Endometrial microvascular endothelial cells (primary cell): Measurements from ENCODE around the gene GALNT9. TPM values are rescaled to one million over a fixed set of nuclear protein-coding genes. Genes with fewer than 3 reads are reported as not detected.
"Not testable (repeated sequence)": the region's sequence is repeated elsewhere in the genome, so short reads cannot be mapped to it uniquely, and the experiment has no call there.

ENCODE experiments used
- in situ Hi-C: cut with HindIII; loops from 2 replicates; pipeline ENCODE4 v1.10.0; 2017; ENCODE audit warnings: low sequenced_read_pairs, low pct_unique_long_range_greater_than_20kb; ENCODE audit errors: inconsistent ontology term
- total RNA-seq: library from RNA; depleted of rRNA; stranded (reverse); fragments of >200 nt; gene quantifications from one replicate; pipeline ENCODE4 v1.2.3, GENCODE V29; 2015; ENCODE audit errors: inconsistent ontology term

Gene GALNT9
- total RNA-seq = not detected

DNA sequence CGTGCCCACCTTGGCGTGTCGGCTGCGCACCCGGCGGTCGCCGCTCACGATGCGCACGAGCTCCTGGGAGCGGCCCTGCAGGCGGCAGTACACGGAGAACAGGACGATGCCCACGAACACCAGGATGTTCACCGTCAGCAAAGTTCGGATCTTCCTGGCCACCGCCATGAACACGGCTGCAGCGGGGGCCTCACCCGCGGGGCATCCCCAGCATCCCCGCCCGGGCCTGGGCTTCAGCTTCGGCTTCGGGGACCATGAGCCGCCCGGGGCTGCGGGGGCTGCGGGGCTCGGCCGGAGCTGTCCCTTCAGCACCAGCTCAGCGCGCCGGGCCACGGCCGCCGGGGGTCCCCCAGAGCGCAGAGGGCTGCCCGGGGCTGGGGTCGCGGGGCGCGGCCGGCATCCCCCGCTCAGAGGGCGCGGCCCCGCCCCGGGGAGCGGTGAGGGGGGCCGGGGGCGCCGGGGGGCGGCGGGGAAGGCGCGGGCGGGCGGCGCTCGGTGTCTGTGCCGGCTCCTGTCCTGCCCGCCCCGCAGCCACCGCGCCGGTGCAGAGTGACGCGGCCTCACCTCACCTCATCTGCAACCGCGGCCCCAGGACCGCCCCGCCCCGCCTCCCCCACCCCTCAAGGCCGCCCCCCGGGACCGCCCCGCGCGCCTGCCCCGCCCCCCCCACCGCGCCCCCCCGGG is at the start of gene GALNT9:
Gene GALNT9, minus strand, starts transcription at position 554 of the 684 bp plus-strand sequence. Its CDS starts 386 bp downstream, at position 168.
- in situ Hi-C loops = no loop called here

DNA sequence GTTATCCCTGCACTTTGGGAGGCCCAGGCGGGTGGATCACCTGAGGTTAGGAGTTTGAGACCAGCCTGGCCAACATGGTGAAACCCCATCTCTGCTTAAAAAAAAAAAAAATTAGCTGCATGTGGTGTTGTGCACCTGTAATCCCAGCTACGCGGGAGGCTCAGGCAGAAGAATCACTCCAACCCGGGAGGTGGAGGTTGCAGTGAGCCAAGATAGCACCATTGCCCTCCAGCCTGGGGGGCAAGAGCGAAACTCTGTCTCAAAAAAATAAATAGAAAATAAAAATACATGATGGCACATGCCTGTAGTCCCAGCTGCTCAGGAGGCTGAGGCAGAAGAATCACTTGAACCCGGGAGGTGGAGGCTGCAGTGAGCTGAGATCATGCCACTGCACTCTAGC is 49.7 kb upstream of the GALNT9 start:
- in situ Hi-C loops = not testable (repeated sequence)

DNA sequence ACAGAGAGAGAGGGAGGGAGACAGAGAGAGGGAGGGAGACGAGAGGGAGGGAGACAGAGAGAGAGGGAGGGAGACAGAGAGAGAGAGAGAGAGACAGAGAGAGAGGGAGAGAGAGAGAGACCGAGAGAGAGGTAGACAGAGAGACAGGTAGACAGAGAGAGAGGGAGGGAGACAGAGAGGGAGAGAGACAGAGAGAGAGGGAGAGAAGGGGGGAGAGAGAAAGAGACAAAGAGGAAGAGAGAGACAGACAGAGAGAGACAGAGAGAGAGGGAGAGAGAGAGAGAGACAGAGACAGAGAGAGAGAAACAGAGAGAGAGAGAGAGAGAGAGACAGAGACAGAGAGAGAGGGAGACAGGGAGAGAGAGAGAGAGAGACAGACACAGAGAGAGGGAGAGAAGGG is 47.8 kb upstream of the GALNT9 start:
- in situ Hi-C loops = no loop called here

DNA sequence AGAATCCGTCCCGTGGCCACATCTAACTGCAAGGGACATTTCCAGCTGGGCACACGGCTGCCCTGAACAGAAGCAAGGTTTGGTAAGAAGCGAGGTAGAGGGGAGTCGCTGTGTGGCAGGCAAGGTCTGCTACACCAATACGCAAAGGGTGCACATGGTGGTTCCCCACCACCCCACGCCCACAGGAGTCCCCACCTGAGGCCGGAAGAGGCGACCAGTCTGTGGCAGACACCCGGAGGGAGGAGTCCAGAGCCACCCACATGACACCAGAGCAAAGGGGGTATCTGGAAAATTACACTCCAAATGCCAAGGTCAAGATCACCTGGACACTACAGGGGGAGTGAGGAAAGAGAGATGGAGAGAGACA is 47.1 kb upstream of the GALNT9 start:
- in situ Hi-C loops = no loop called here

DNA sequence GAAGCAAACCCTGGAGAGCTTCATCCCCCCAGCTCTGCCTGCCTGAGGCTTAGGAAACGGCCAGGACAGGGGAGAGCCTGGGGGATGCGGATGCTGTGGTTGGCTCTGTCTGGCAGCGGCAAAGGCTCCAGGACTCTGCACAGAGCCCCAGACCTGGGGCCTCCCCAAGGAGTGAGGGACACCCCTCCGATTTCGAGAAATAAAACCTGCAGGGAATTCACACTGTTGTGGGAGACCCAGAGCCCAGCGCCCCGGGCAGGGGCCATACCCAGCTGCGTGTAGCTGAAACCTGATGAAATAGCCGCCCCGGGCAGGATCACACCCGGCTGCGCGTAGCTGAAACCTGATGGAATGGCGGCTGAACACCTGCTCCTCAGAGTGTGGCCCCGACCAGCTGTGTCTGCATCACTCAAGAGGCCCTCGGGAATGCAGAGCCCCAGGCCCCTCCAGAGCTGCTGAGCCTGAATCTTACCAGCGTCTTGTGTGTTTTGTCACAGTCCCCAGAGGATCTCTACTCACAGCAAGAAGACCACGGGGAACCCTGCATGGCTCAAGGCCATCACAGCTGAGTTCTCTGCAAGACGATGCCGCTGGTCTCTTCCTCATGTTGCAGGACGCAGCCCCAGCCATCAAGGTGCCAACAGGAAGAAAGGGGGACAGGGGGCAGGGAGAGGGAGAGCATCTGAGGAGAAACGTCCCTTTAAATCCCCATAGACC is 46.5 kb upstream of the GALNT9 start:
- in situ Hi-C loops = no loop called here

DNA sequence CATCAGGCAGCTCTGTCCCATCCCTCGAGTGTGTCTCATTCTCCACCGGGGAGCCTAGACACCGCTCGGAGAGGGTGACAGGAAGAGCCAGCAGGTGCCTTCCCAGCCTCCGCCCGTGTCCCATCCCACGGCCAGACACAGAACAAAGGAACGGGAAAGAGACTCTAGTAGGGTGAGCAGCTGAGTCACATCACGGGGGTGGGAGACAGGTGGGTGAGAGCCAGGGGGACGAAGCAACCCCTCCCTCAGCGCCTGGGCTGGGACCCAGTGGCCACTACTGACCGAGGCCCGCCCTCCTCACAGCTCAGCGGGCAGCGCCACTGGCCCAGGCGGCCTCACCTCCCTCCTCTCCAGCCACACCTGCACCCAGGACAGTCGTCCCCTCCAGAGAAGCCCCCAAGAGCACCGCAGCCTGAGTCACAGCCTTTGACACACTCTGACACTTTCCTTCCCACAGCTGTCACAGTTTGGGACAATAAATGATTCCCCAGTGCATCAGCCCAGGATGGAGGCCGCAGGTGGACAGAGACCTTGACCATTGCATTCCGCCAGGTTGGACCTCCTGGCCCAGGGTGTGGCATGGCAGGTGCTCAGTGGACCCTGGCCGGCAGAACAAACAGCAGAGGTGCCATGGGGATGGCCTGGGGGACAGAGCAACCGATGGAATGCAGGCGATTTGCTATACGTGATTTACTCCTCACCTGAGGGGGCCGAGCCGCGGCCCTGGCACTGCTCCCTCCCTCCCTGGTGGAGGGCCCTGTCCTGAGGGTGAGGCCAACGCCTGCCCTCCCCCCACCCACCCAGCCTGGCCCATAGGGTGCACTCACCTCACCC is 45.4 kb upstream of the GALNT9 start:
- in situ Hi-C loops = no loop called here

DNA sequence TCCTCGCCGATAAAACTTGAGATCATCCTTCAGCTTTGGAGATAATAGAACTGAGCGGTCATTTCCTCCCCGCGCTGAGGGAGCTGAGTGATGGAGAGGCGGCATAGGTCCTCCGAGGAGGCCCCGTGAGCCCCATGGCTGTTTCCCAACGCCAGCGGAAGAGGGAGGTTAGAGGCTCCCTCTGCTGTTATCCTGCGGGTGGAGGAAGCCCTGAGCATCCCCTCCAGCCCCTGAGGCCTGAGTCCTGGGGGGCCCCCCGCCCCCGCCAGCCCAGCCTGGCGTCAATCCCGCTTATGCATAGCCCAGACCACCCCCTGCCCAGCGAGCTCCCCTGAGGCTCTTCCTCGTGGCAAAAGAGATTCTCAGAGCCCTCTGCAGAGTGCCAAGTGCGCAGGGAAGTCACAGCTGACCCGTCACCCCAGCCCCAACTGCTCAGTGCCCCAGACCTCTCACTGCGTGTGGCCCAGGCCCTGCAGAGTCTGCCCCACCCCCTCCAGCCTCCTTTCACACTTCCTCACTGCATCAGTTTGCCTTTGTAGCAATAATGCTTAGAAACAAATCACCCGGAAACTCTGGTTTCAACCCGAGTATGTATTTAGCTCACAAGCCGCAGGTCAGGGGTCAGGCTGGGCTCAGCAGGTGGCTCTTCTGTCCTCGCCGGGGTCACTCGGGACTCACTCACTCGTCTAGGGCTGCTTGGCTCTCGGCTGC is 44.7 kb upstream of the GALNT9 start:
- in situ Hi-C loops = no loop called here

DNA sequence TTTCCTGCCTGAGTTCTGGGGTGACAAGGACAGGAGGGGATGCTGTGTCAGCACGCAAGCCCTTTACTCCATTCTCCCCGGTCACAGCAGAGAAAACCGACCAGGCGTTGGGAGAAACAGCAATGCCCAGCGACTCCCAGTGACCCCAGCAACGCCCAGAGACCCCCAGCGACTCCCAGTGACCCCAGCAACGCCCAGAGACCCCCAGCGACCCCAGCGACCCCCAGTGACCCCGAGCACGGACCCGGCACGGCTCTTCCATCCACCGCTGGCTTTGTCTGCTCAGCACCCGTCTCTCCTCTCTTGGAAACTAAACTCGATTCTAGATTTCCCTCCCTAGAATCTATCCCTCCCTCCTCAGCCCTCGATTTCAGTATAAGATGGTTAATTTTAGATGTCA is 38.5 kb upstream of the GALNT9 start:
- in situ Hi-C loops = no loop called here

DNA sequence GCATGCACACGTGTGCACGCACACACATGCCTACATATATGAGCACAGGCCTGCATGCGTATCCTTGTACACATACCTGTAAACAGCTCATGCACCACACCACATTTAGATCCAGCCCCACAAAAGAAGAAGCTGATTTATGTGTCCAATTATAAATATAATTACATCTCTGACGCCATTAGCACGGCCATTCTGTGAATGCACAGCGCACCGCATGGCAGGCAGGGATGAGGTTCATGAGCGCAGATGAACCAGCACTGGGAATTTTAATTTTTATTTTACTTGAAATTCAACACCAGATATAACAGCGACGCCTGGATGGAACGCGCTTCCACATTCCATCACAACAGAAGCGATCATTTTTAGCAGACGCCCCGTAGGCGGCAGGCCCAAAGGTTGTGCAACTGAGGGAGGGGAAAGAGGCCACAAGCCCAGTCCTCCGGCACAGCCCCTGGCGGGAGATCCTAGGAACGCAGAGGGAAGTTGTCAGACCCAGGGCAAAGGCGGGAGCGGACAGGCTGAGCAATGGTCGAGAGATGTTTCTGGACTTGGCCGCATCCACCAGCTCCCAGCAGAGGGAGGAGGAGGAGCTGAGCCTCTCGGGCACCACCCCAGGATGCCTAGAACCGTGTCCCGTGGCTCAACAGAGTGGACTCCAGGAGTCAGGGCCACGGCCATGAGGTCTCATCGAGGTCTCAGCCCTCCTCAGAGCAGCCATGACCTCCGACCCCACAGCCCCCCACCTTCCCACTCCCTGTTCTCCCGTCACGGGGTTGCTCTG is 37.9 kb upstream of the GALNT9 start:
- in situ Hi-C loops = no loop called here

DNA sequence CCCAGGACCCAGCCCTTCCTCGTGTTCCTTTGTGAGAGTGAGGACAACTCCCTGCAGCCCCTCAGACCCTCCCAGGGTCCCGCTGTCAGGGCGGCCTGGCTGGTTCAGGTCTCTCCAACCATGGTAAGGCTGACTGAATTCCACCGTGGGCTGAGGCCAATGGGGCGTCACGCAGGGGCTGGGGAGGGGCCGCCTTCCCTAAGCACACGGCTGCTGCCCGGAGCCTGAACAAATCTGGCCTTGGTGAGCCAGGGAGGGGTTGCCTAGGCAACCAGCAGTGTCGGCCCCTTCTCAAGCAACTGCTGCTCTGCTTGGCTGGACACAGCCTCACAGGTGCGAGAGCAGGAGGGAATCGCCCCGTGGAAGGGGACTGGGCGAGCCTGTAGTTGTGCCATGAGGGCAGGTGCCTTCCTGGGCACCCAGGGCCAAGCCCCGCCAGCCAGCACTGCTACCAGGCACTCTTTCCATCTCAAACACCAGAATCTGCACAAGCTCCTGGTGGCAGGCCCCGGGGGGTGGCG is 37.0 kb upstream of the GALNT9 start:
- in situ Hi-C loops = no loop called here

DNA sequence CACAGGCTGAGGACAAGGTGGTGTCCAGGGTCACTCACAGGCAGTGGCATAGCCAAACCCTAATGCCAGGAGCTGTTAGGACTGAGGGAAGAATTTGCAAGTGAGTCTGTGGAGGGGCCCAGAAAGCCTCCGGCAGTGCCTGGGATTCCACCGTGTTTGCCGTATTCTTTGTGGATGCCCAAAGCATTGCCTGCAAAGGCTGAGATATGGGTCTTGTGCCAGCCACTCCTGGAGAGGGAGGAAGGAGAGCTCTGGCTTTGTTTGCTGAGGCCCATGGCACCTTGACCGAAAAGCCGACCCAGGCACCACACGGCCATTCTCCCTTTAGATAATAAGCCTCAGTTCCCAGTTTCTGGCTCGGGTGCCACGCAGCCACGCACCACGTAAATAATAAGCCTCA is 35.8 kb upstream of the GALNT9 start:
- in situ Hi-C loops = no loop called here

DNA sequence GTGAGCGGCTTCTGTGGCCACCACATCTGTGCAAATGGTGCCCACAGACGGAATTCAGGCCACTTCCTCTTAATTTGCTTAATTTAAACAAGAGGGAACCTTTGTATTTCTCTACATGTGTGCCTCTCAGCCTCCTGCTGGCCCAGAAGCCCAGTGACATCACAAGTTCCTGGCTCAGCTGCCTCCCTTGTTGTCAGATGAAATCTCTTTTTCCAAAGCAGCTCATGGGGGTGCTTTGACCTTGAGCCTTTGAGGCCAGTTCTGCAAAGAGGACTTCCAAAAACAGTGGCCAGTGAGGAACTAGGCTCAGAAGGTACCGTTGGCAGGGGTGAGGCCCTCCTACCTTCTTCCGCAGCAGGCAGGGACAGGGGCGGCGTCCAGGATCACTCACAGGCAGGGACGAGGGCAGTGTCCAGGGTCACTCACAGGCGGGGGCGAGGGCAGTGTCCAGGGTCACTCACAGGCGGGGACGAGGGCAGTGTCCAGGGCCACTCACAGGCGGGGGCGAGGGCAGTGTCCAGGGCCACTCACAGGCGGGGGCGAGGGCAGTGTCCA is 35.0 kb upstream of the GALNT9 start:
- in situ Hi-C loops = no loop called here

DNA sequence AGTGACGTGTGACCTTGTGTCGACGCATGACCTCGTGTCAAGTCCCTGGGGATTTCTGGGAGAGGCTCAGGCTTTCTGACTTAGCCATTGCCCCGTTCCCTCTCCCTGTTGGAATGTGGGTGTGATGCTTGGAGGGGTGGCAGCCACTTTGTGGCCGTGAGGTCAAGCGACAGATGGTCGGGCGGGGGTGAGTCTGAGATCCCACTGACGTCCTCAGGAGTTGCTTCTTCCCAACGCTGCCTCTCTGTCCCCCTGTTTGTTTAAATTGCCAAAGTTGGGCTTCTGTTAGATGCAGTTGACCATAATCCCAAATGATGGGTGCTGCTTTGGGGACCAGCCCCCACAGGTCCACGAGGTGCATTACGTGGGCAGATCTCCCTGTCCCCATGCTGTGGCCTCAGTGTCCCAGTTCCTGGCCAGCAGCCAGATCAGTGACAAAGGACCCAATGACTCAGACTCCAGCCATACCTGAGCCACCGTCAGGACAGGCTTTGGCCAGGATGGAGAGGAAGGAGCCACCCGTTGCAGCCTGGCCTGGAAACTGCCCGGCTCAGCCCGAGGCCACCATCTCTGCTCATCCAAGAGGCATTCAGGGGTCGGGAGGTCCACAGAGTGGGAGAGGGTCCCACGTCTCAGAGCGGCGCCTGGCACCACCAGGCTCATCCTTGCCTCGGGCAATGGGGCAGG is 34.4 kb upstream of the GALNT9 start:
- in situ Hi-C loops = no loop called here

DNA sequence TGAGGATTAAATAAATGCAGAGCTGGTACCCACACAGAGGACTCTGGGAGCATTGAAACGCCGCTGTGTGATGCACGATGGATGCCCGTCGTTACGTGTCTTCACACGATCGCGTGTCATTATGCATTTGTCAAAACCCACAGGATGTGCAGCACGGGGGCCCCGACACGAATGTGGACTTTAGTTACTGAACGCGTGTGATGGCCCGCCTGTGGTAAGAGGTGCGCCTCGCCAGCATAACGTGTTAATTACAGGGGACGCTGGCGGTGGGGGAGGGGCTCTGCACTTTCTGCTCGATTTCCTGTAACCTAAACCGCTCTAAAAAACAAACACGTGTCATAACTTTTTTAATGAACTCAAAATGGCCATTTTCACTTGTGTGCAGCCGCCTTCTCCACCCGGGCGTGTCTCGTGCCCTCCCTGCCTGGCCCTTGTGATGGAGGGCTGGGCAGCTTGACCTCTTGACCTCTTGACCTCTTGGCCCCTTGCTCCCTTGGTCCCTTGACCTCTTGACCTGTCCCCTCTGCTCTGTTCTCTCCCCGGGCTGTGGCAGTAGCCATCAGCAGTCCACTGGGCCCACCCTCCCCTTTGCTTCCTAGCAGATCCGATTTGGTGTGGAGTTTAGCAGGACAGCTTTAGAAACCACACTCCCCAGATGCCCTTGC is 33.7 kb upstream of the GALNT9 start:
- in situ Hi-C loops = no loop called here

DNA sequence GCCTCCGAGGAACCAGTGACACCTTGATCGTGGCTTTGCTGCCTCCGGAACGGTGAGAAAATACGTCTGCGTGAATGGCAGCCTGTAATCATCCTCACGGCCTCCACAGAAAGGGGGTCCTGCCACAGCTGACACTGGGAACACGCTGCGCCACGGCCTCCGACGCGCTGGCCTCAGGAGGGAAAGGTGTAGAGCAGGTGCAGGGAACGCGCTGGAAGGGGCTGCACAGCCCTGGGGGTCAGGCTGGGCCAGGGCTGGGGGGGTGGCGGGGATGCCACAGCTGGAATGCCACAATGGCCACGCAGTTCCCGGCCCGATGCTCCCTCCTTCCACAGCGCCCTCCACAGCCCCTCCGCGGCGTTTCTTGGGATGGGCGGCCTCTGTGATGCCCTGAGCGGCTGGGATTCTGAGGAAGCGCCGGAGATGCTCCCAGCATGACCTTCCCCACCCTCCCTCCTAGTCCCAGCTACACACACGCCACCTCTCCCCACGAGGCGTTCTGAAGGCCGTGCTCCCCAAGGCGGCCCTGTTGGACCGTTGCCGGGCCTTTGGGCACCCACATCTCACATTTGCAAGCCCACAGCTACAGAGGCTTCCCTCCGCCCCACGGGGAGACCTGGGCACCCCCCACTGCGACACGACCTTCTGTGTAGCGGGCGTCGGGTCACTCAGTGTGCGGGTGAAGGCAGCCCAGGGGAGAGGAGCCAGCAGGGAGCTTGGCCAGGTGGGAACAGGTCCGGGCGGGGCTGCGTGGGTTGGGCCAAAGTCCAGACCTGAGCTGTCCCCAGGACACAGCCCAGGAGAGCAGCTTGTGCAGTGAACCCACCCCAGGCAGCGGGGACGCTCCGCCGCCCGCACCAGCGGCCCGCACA is 31.8 kb upstream of the GALNT9 start:
- in situ Hi-C loops = no loop called here

DNA sequence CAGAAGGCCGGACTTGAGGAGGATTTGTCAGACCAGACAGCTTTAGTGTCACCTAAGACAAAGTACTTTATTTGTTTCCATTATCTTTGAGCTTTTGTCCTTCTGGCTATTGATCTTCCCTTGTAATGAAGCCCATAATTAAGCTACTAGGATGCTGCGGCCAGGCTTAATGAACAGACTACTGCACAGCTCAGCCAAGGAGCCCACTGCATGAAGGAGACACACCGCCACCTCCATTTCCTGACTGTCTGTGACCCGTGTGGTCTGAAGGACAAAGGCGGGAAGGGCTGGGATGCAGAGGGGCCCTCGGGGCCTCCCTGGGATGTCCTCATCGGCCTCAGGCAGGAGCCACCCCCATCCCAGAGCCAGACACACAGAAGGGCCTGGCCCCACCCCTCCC is 31.0 kb upstream of the GALNT9 start:
- in situ Hi-C loops = no loop called here
